GM12878 (cell line): ENCODE measurements around the gene CCDC177. TPM values are rescaled to one million over a fixed set of nuclear protein-coding genes. Genes with fewer than 3 reads are reported as not detected.
A peak's percentile ranks its signal among the peaks of the same experiment; 100 is the strongest.

Source experiments
- CBX3 ChIP-seq: fragments of 200-600 bp; sonication (generic); IDR thresholded peaks from 2 replicates; pipeline ENCODE4 v1.6.1; 2016; ENCODE audit warnings: low read depth, borderline replicate concordance
- CHD1 ChIP-seq: IDR thresholded peaks from 2 replicates; pipeline ENCODE4 v1.6.1; 2012; ENCODE audit warnings: low read depth, low read length, improper control_type of control experiment
- CHD4 ChIP-seq: fragments of 200-600 bp; sonication (generic); IDR thresholded peaks from 2 replicates; pipeline ENCODE4 v1.6.1; 2016; ENCODE audit warnings: mild to moderate bottlenecking
- EZH2 ChIP-seq: IDR thresholded peaks from 2 replicates; pipeline ENCODE4 v1.6.1; 2012; ENCODE audit warnings: low read depth, mild to moderate bottlenecking, control low read depth, inconsistent platforms, low read length, borderline replicate concordance; ENCODE audit not compliant: control insufficient read depth
- JUNB ChIP-seq: IDR thresholded peaks from 2 replicates; pipeline ENCODE4 v1.6.1; 2016; ENCODE audit warnings: antibody characterized with exemption, mild to moderate bottlenecking
- JUND ChIP-seq: IDR thresholded peaks from 2 replicates; pipeline ENCODE4 v1.6.1; 2012; ENCODE audit warnings: low read depth, mild to moderate bottlenecking, low read length, improper control_type of control experiment, moderate library complexity
- MEF2A ChIP-seq: IDR thresholded peaks from 2 replicates; pipeline ENCODE4 v1.6.1; 2011; ENCODE audit warnings: low read depth, mild to moderate bottlenecking, low read length, moderate library complexity; ENCODE audit not compliant: insufficient read depth
- NFIC ChIP-seq: IDR thresholded peaks from 2 replicates; pipeline ENCODE4 v1.6.1; 2012; ENCODE audit warnings: low read depth, mild to moderate bottlenecking, inconsistent platforms, low read length, moderate library complexity
- NFYA ChIP-seq: IDR thresholded peaks from 2 replicates; pipeline ENCODE4 v1.6.1; 2011; ENCODE audit warnings: low read depth, mild to moderate bottlenecking, low read length, improper control_type of control experiment, borderline replicate concordance
- NR2F1 ChIP-seq: fragments of 450-650 bp; conservative IDR thresholded peaks from 2 replicates; pipeline ENCODE4 v1.6.1; 2017; ENCODE audit warnings: mild to moderate bottlenecking
- PAX5 ChIP-seq: IDR thresholded peaks from 2 replicates; pipeline ENCODE4 v1.6.1; 2011; ENCODE audit warnings: low read depth, low read length, borderline replicate concordance
- RAD21 ChIP-seq: IDR thresholded peaks from 2 replicates; pipeline ENCODE4 v1.6.1; 2011; ENCODE audit warnings: mild to moderate bottlenecking, low read depth, low read length, moderate library complexity; ENCODE audit not compliant: insufficient read depth
- RCOR1 ChIP-seq: conservative IDR thresholded peaks from 2 replicates; pipeline ENCODE4 v1.6.1; 2012; ENCODE audit warnings: low read depth, low read length, improper control_type of control experiment
- RFX5 ChIP-seq: IDR thresholded peaks from 2 replicates; pipeline ENCODE4 v1.6.1; 2011; ENCODE audit warnings: low read depth, low read length, improper control_type of control experiment
- SIN3A ChIP-seq: IDR thresholded peaks from 2 replicates; pipeline ENCODE4 v1.6.1; 2012; ENCODE audit warnings: low read depth, low read length, improper control_type of control experiment
- SMAD5 ChIP-seq: IDR thresholded peaks from 2 replicates; pipeline ENCODE4 v1.6.1; 2016; ENCODE audit warnings: antibody characterized with exemption, low read depth
- SREBF1 ChIP-seq: IDR thresholded peaks from 2 replicates; pipeline ENCODE4 v1.6.1; 2012; ENCODE audit warnings: mild to moderate bottlenecking, low read length
- STAT3 ChIP-seq: IDR thresholded peaks from 2 replicates; pipeline ENCODE4 v1.6.1; 2011; ENCODE audit warnings: low read depth, low read length, improper control_type of control experiment
- USF1 ChIP-seq: IDR thresholded peaks from 2 replicates; pipeline ENCODE4 v1.6.1; 2011; ENCODE audit warnings: borderline replicate concordance, low read depth, mild to moderate bottlenecking, moderate library complexity, mixed read lengths, low read length; ENCODE audit not compliant: insufficient read depth; ENCODE audit errors: extremely low read length
- ZBTB4 ChIP-seq: fragments of 450-650 bp; formaldehyde crosslinking; IDR thresholded peaks from 2 replicates; pipeline ENCODE4 v1.4.0; 2022; ENCODE audit warnings: mild to moderate bottlenecking, moderate library complexity
- ZNF207 ChIP-seq: fragments of 450-650 bp; IDR thresholded peaks from 2 replicates; pipeline ENCODE4 v1.6.1; 2014; ENCODE audit warnings: antibody characterized with exemption, mild to moderate bottlenecking, borderline replicate concordance
- ZNF274 ChIP-seq: IDR thresholded peaks from one replicate; pipeline ENCODE4 v1.8.0; 2011; ENCODE audit not compliant: insufficient read length, insufficient read depth
- ZNF687 ChIP-seq: fragments of 450-650 bp; IDR thresholded peaks from 2 replicates; pipeline ENCODE4 v1.6.1; 2017; ENCODE audit warnings: mild to moderate bottlenecking, moderate library complexity
- polyA plus RNA-seq, 11 experiments: library from polyadenylated mRNA; depleted of rRNA in 4 of 11; unstranded in 6 of 11; stranded (reverse) in 5 of 11; fragments of >200 nt; fragmentation: Nextera tagmentation in 4 of 11; fragmentation: Illumina TruSeq in 1 of 11; extraction: Ambion mirVana in 4 of 11; extraction: Trizol in 1 of 11; gene quantifications; 1 replicate in 1 of 11; 2 replicates in 10 of 11; pipeline versions ENCODE4 v1.2.1 to v1.2.3, GENCODE V29; 2011 to 2016; ENCODE audit warnings: inconsistent platforms in 2 of 11, missing spikeins in 2 of 11, low read depth in 1 of 11
- total RNA-seq, 4 experiments: library from RNA; depleted of rRNA in 3 of 4; stranded (reverse); fragments of >200 nt in 3 of 4; fragmentation: Illumina TruSeq in 1 of 4; extraction: Trizol in 1 of 4; gene quantifications; 2 replicates each; pipeline versions ENCODE4 v1.2.1 to v1.2.3, GENCODE V29; 2013 to 2021

The CCDC177 gene
- total and polyA plus RNA-seq, 10 of the 15 experiments (the other 5 are each of a cell fraction or from before 2014, with no cell fraction given) = not detected

- TF ChIP-seq CHD4 = no peak
- TF ChIP-seq STAT3 = no peak
- no peak for TF ChIP-seq ZBTB4
- TF ChIP-seq EZH2 = no peak
- no peak for TF ChIP-seq NFYA
- peak; percentile 57; the same call in 1 of the 2 replicates for TF ChIP-seq CHD1
- peak; percentile 43 for TF ChIP-seq JUNB
- TF ChIP-seq RCOR1 = no peak; the same call in 1 of the 2 replicates
- TF ChIP-seq NR2F1 = peak; percentile 46
- TF ChIP-seq ZNF207 = no peak
- no peak for TF ChIP-seq RFX5
- no peak for TF ChIP-seq CBX3
- peak; percentile 73; the same call in 1 of the 2 replicates for TF ChIP-seq ZNF687
- peak; percentile 71; the same call in 1 of the 2 replicates for TF ChIP-seq PAX5
- no peak for TF ChIP-seq USF1
- no peak; the same call in 1 of the 2 replicates for TF ChIP-seq MEF2A
- TF ChIP-seq RAD21 = no peak; the same call in 1 of the 2 replicates
- TF ChIP-seq SREBF1 = no peak
- TF ChIP-seq SIN3A = no peak
- peak; percentile 92 for TF ChIP-seq NFIC
- no peak for TF ChIP-seq SMAD5
- peak; percentile 31; the same call in 1 of the 2 replicates for TF ChIP-seq JUND
- TF ChIP-seq ZNF274 = no peak
Observed at GRCh38 chr14:69615496-69616407, 41.1 kb upstream of the CCDC177 start (continued).
